Measurements from ENCODE around the gene RHBG.
"Not testable (repeated sequence)": the region's sequence is repeated elsewhere in the genome, so short reads cannot be mapped to it uniquely, and the experiment has no call there.

RHBG gene

GRCh38 chr1:156368889-156369684, at the start of gene RHBG:
TSS of gene RHBG (plus strand) at chr1:156369211. CDS start at chr1:156369250, 39 bp downstream.
- no peaks in the 10 kb centered on the region for H3K9me3 Mint-ChIP-seq
- peak; percentile 56 for DNase-seq
- H3K36me3 Mint-ChIP-seq (ENCODE audit: low read depth): no peaks in the 10 kb centered on the region
- no peak within 1 kb of the TSS for H3K27ac Mint-ChIP-seq
- peak within 1 kb of the TSS; percentile 68 for H3K4me3 Mint-ChIP-seq
- no peak for TF ChIP-seq CTCF (IDR thresholded peaks at IDR 0.05)
- H3K4me1 Mint-ChIP-seq: peaks cover 18% of the 10 kb centered on the region
- peaks cover 84% of the 10 kb centered on the region for H3K27me3 Mint-ChIP-seq (ENCODE audit: low read depth, poor library complexity)

- Mint-ChIP-seq H3K27me3 (ENCODE audit: low read depth, poor library complexity) (peaks cover 2% of the 10 kb centered on the region), H3K4me1 (no peaks in the 10 kb centered on the region), H3K36me3 (ENCODE audit: low read depth) (peaks cover 73% of the 10 kb centered on the region), H3K27ac (no peak overlapping the region), H3K4me3 (no peak overlapping the region), H3K9me3 (no peaks in the 10 kb centered on the region)
- TF ChIP-seq CTCF (IDR thresholded peaks at IDR 0.05): peak; percentile 51
- no peak for DNase-seq
Observed at GRCh38 chr1:156319664-156320063, 49.3 kb upstream of the RHBG start.

- TF ChIP-seq CTCF (IDR thresholded peaks at IDR 0.05): no peak
- no peaks in the 10 kb centered on the region for H3K4me1 Mint-ChIP-seq
- no peak overlapping the region for H3K4me3 Mint-ChIP-seq
- no peaks in the 10 kb centered on the region for H3K9me3 Mint-ChIP-seq
- peaks cover 74% of the 10 kb centered on the region for H3K36me3 Mint-ChIP-seq (ENCODE audit: low read depth)
- no peak overlapping the region for H3K27ac Mint-ChIP-seq
- H3K27me3 Mint-ChIP-seq (ENCODE audit: low read depth, poor library complexity): peaks cover 2% of the 10 kb centered on the region
- no peak for DNase-seq
Observed at GRCh38 chr1:156320560-156320959, 48.5 kb upstream of the RHBG start.

GRCh38 chr1:156323179-156323578, 45.8 kb upstream of the RHBG start:
- not testable (repeated sequence) for H3K27me3 Mint-ChIP-seq (ENCODE audit: low read depth, poor library complexity); DNase-seq; H3K9me3 Mint-ChIP-seq; H3K4me1 Mint-ChIP-seq; H3K27ac Mint-ChIP-seq; H3K4me3 Mint-ChIP-seq
- H3K36me3 Mint-ChIP-seq (ENCODE audit: low read depth): peaks cover 67% of the 10 kb centered on the region

GRCh38 chr1:156336242-156336641, 32.8 kb upstream of the RHBG start:
- Mint-ChIP-seq H3K27ac (peak overlapping the region; percentile 31), H3K27me3 (ENCODE audit: low read depth, poor library complexity) (no peaks in the 10 kb centered on the region), H3K9me3 (no peaks in the 10 kb centered on the region), H3K4me1 (peaks cover 30% of the 10 kb centered on the region), H3K4me3 (peak overlapping the region; percentile 100), H3K36me3 (ENCODE audit: low read depth) (peaks cover 48% of the 10 kb centered on the region)
- no peak for DNase-seq
- no peak for TF ChIP-seq CTCF (IDR thresholded peaks at IDR 0.05)

GRCh38 chr1:156337052-156337887, 31.7 kb upstream of the RHBG start:
- Mint-ChIP-seq H3K27me3 (ENCODE audit: low read depth, poor library complexity) (no peaks in the 10 kb centered on the region), H3K9me3 (no peaks in the 10 kb centered on the region)
- no peak for TF ChIP-seq CTCF (IDR thresholded peaks at IDR 0.05)

More at GRCh38 chr1:156337052-156337887, 31.7 kb upstream of the RHBG start:
- Mint-ChIP-seq H3K27ac (peak overlapping the region; percentile 96), H3K36me3 (ENCODE audit: low read depth) (peaks cover 38% of the 10 kb centered on the region), H3K4me3 (peak overlapping the region; percentile 100), H3K4me1 (peaks cover 30% of the 10 kb centered on the region)
- DNase-seq: no peak
